Epithelial cell of esophagus (primary cell): ENCODE measurements around the gene CRMP1.

Experiments used
- DNase-seq: peaks from one replicate; pipeline ENCODE4 v3.0.0; 2010; ENCODE audit warnings: low read depth
- H3K4me3 ChIP-seq: 2 replicates; pipeline ENCODE4 v1.5.1; 2011; ENCODE audit warnings: mild to moderate bottlenecking, low read length, control low read depth
- TF ChIP-seq, protein P1 (sequence below): IDR thresholded peaks from 2 replicates; pipeline ENCODE4 v1.5.1; 2011; ENCODE audit warnings: low read depth, mild to moderate bottlenecking, low read length, control low read depth, inconsistent platforms; ENCODE audit not compliant: insufficient read depth; ENCODE audit errors: missing control alignments

The CRMP1 gene

DNA sequence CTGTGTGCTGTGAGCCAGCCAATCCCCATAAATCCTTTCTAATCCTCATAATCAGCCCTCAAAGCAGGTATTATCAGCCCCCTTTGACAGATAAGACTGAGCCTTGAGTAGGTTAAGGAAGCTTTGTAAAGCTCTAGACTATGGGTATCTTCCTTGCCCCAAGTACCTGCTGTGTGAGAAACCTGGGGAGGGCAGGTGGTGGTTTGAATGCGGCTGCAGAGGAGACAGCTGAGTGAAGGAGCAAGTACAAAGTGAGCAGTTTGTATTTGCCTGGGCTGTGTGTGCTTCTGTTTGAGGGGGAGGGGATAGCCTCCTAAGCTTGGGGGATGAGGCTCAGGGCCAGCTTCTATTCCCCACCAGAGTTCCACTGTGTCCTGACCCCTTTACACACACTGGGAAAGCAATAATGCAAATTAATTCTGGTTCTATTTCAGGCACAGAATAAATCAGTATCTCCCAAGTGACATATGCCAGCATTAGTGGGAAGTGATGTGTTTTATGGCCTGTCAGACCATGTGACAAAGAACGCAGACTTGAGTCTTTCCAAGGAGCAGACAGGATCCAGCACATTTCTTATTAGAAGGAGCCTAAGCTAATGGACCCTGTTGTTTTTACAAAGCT lies 118.4 kb downstream of the CRMP1 start:
- TF ChIP-seq, protein P1, sequence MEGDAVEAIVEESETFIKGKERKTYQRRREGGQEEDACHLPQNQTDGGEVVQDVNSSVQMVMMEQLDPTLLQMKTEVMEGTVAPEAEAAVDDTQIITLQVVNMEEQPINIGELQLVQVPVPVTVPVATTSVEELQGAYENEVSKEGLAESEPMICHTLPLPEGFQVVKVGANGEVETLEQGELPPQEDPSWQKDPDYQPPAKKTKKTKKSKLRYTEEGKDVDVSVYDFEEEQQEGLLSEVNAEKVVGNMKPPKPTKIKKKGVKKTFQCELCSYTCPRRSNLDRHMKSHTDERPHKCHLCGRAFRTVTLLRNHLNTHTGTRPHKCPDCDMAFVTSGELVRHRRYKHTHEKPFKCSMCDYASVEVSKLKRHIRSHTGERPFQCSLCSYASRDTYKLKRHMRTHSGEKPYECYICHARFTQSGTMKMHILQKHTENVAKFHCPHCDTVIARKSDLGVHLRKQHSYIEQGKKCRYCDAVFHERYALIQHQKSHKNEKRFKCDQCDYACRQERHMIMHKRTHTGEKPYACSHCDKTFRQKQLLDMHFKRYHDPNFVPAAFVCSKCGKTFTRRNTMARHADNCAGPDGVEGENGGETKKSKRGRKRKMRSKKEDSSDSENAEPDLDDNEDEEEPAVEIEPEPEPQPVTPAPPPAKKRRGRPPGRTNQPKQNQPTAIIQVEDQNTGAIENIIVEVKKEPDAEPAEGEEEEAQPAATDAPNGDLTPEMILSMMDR, result no peak
- DNase-seq, result no peak

GRCh38 chr4:5773271-5773555 lies 119.7 kb downstream of the CRMP1 start:
- H3K4me3 ChIP-seq, result no peak overlapping the region
- TF ChIP-seq, protein P1, result no peak
- DNase-seq, result peak; percentile 99

More for the DNA sequence above, 118.4 kb downstream of the CRMP1 start:
- H3K4me3 ChIP-seq, result no peak overlapping the region

DNA sequence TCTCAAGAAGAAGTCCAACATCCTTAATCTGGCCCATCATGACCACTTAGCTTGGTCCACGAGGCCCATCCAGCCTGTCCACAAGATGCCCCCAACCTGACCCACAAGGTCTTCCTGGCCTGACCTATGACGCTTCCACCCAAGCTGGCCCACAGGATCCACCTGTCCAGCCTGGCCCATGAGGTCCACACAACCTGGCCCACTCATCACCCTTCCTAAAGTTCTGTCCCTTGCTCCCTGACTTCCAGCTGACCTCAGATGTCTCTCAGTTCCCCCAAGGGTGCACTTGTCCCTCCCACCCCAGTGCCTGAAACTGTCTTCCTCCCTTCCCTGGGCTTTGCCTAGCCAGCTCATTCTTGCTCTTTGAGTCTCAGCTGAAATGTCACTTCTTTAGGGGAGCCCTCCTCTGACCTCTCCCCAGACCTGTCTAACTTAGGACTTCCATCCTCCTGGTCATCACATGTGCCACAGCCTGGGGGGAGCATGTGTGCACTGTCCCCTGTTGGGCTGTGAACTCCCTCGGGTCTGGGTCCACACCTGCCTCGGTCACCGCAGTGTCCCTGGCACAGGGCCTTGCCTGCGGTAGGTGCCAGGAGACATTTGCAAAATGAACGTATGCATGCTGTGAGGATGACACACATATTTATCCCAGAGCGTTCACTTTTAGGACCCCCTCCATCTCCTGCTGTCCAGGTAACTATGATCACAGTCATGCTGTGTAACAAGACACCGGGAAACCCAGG lies 120.2 kb downstream of the CRMP1 start:
- no peak overlapping the region for H3K4me3 ChIP-seq
- TF ChIP-seq, protein P1, result no peak
- no peak for DNase-seq
